ELR (cell line): ENCODE results near the gene IFNAR1.

Source experiments
- DNase-seq: peaks from one replicate; pipeline ENCODE4 v3.0.0-alpha.2; 2015; ENCODE audit warnings: low read depth

Gene IFNAR1

GRCh38 chr21:33402001-33402979, 77.5 kb downstream of the IFNAR1 start:
- DNase-seq: peak; percentile 75

GRCh38 chr21:33403128-33403785, 78.5 kb downstream of the IFNAR1 start, which contains the start of gene IFNGR2:
Gene IFNGR2, plus strand, starts transcription at chr21:33403413. Its CDS starts 131 bp downstream, at chr21:33403544.
- DNase-seq: peak; percentile 47

- peak; percentile 55 for DNase-seq
Observed at GRCh38 chr21:33403786-33404585, 79.2 kb downstream of the IFNAR1 start.

DNA sequence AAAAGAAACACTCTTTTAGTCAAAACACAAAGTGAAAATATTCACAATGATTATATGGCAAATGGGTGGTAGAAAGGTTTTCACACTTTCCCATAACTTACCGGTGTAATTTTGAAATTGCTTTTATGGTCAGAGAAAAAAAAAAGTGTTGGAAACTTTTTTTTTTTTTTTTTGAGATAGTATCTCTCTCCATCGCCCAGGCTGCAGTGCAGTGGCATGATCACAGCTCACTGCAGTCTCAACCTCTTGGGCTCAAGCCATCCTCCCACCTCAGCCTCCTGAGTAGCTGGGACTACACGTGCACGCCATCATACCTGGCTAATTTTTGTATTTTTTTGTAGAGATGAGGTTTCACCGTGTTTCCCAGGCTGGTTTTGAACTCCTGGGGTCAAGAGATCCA, 81.7 kb downstream of the IFNAR1 start:
- DNase-seq: no peak
